Muscle layer of colon (tissue), 2 donors: ENCODE results near the gene YIPF6.

ENCODE experiments used
- H3K27ac ChIP-seq: one replicate; pipeline ENCODE4 v1.7.0; 2013; ENCODE audit warnings: low read depth, mild to moderate bottlenecking, low read length, moderate library complexity
- H3K27me3 ChIP-seq, 2 donors: one replicate each; pipeline ENCODE4 v1.7.0; 2013; ENCODE audit warnings: low read length in 2 of 2, mild to moderate bottlenecking in 2 of 2; ENCODE audit not compliant: insufficient read depth in 2 of 2, control insufficient read depth in 1 of 2
- H3K36me3 ChIP-seq: one replicate; pipeline ENCODE4 v1.7.0; 2013; ENCODE audit warnings: mild to moderate bottlenecking, low read length; ENCODE audit not compliant: insufficient read depth
- H3K4me1 ChIP-seq: one replicate; pipeline ENCODE4 v1.7.0; 2013; ENCODE audit warnings: mild to moderate bottlenecking, low read length; ENCODE audit not compliant: insufficient read depth
- H3K4me3 ChIP-seq, 2 donors: one replicate each; pipeline ENCODE4 v1.7.0; 2013; ENCODE audit warnings: low read length in 2 of 2, low read depth in 1 of 2, mild to moderate bottlenecking in 1 of 2, moderate library complexity in 1 of 2
- H3K9ac ChIP-seq: one replicate; pipeline ENCODE4 v1.7.0; 2013; ENCODE audit warnings: low read length
- H3K9me3 ChIP-seq: one replicate; pipeline ENCODE4 v1.7.0; 2013; ENCODE audit warnings: mild to moderate bottlenecking, low read length
- donor health status: abdominal sarcoma.
- donor health status: Adenocarcinoma of cecum.

YIPF6 gene

DNA sequence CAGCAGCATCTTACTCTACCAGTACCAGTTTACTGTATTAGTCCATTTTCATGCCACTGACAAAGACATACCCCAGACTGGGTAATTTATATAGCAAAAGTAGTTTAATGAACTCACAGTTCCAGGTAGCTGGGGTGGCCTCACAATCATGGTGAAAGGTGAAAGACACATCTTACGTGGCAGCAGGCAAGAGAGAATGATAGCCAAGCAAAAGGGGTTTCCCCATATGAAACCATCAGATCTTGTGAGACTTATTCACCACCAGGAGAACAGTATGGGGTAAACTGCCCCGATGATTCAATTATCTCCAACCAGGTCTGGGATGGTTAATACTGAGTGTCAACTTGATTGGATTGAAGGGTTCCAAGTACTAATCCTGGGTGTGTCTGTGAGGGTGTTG lies 69.3 kb downstream of the YIPF6 start:
- Histone ChIP-seq H3K4me1 (no peaks in the 10 kb centered on the region), H3K27me3 (no peaks in the 10 kb centered on the region), H3K9me3 (no peaks in the 10 kb centered on the region), H3K9ac (no peak overlapping the region), H3K27ac (no peak overlapping the region), H3K4me3 (no peak overlapping the region), H3K36me3 (no peaks in the 10 kb centered on the region)

GRCh38 chrX:68570598-68570997 lies 71.7 kb downstream of the YIPF6 start:
- H3K9ac ChIP-seq, result no peak overlapping the region
- no peaks in the 10 kb centered on the region for H3K36me3 ChIP-seq
- no peak overlapping the region for H3K4me3 ChIP-seq
- no peak overlapping the region for H3K27ac ChIP-seq
- H3K27me3 ChIP-seq, result no peaks in the 10 kb centered on the region
- H3K9me3 ChIP-seq, result no peaks in the 10 kb centered on the region
- no peaks in the 10 kb centered on the region for H3K4me1 ChIP-seq

DNA sequence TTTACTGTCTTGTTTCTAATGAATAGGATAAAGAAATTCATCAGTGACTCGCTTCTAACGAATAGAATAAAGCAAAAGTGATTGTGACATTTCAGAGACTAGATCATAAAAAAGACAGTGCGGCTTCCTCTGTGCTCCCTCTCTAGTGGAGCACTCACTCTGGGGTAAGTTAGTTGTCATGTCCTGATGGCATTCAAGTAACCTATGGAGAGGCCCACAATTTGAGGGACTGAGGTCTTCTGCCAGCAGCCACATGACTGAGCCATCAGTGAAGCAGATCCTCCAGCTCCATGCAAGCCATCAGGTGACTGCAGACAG lies 72.4 kb downstream of the YIPF6 start:
- Histone ChIP-seq H3K36me3 (no peaks in the 10 kb centered on the region), H3K9me3 (no peaks in the 10 kb centered on the region), H3K9ac (no peak overlapping the region), H3K27me3 (no peaks in the 10 kb centered on the region), H3K27ac (no peak overlapping the region), H3K4me1 (no peaks in the 10 kb centered on the region), H3K4me3 (no peak overlapping the region)

DNA sequence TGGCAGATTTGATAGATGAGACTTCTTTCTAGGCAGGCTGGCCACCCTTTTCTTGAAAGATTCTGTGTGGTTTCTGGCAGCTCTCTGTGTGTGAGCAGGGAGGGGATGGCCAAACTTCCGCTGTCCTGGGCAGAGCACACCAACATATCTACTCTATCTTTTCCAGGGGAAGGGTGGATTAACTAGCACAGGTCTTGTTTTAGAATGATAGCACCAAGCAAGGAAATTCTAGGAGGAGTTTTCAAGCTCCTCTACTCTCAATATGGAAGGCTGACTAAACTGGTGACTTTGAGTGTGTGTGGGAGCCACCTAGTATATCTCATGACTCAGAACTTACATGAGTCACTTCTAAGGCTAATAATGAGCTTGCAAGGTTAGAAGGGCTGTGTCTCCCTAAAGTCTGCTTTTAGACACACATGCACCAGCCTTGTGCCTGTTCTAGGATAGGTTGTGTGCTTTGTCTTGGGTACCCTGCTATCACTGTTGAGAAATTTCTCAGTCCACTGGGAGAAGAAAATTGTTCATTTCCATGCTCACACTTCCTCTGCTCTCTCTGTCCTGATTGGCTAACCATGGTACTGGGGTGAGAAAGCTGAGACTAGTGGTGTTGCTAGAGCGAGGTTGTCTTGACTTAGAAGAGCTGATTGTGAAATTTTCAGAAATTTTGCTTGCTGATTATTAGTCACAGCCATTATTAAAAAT lies 72.9 kb downstream of the YIPF6 start:
- Histone ChIP-seq H3K9me3 (no peaks in the 10 kb centered on the region), H3K27me3 (no peaks in the 10 kb centered on the region), H3K27ac (no peak overlapping the region), H3K9ac (no peak overlapping the region), H3K4me1 (no peaks in the 10 kb centered on the region), H3K36me3 (no peaks in the 10 kb centered on the region), H3K4me3 (no peak overlapping the region)

DNA sequence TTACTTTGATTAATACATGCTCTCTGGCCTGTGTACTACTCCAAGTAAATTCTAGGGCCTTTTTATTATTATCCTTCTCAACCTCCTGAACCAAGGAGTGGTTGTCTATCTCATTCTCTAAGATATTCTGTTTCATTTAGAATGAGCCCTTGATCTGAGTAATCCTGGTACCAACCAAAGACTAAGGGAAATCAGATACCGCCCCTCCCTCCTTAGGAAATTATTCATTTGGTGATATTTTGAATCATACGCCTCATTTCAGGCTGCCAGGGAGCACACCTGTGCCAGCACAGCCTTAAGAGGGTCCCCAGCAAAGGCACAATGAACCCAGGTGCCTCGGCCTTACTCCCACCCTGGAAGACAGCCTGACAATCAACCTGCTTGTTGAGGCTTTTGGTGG lies 75.4 kb downstream of the YIPF6 start:
- Histone ChIP-seq H3K36me3 (no peaks in the 10 kb centered on the region), H3K9ac (no peak overlapping the region), H3K9me3 (no peaks in the 10 kb centered on the region), H3K27me3 (no peaks in the 10 kb centered on the region), H3K4me1 (no peaks in the 10 kb centered on the region), H3K4me3 (no peak overlapping the region), H3K27ac (no peak overlapping the region)

- Histone ChIP-seq H3K27me3 (peaks cover 0 to 4% of the 10 kb centered on the region in 2 donors), H3K4me1 (no peaks in the 10 kb centered on the region), H3K4me3 (no peak overlapping the region), H3K9ac (no peak overlapping the region), H3K9me3 (no peaks in the 10 kb centered on the region), H3K27ac (no peak overlapping the region), H3K36me3 (no peaks in the 10 kb centered on the region)
Measured at GRCh38 chrX:68579810-68580209, 81.0 kb downstream of the YIPF6 start.

- Histone ChIP-seq H3K27ac (no peak overlapping the region), H3K36me3 (no peaks in the 10 kb centered on the region), H3K27me3 (peaks cover 0 to 4% of the 10 kb centered on the region in 2 donors), H3K9ac (no peak overlapping the region), H3K4me3 (no peak overlapping the region), H3K9me3 (no peaks in the 10 kb centered on the region), H3K4me1 (no peaks in the 10 kb centered on the region)
Measured at GRCh38 chrX:68584221-68584620, 85.4 kb downstream of the YIPF6 start.
